Calu3 (cell line): ENCODE data around the gene PHEX. TPM values are rescaled to one million over a fixed set of nuclear protein-coding genes. Genes with fewer than 3 reads are reported as not detected.

Source experiments
- BruUV-seq: library from RNA; stranded (reverse); fragments of 400-500 nt; replicated peaks from 2 replicates; lab custom pipeline; 2021; lab: Mats Ljungman, UMichigan
- CTCF ChIA-PET: fragments of 300-600 bp; sonication (Branson Sonifier 250); formaldehyde crosslinking; loops from one replicate; lab custom pipeline; 2022; ENCODE audit warnings: antibody characterized with exemption; lab: Charles Lee
- DNase-seq: peaks from one replicate; pipeline ENCODE4 v3.0.0; 2022
- H3K27ac Mint-ChIP-seq: one replicate; pipeline ENCODE4 v1.8.0; 2022; ENCODE audit warnings: mixed read lengths; ENCODE audit not compliant: unreplicated experiment
- H3K27me3 Mint-ChIP-seq: one replicate; pipeline ENCODE4 v1.8.0; 2022; ENCODE audit warnings: mixed read lengths; ENCODE audit not compliant: unreplicated experiment
- H3K36me3 Mint-ChIP-seq: one replicate; pipeline ENCODE4 v1.8.0; 2022; ENCODE audit warnings: mild to moderate bottlenecking, moderate library complexity, mixed read lengths; ENCODE audit not compliant: insufficient read depth, unreplicated experiment
- H3K4me1 Mint-ChIP-seq: one replicate; pipeline ENCODE4 v1.8.0; 2022; ENCODE audit warnings: mild to moderate bottlenecking, low read depth, mixed read lengths; ENCODE audit not compliant: unreplicated experiment
- H3K4me3 Mint-ChIP-seq: one replicate; pipeline ENCODE4 v1.8.0; 2022; ENCODE audit warnings: mild to moderate bottlenecking, low read depth, moderate library complexity, mixed read lengths; ENCODE audit not compliant: unreplicated experiment
- H3K9me3 Mint-ChIP-seq: one replicate; pipeline ENCODE4 v1.8.0; 2022; ENCODE audit warnings: low read depth, mixed read lengths; ENCODE audit not compliant: unreplicated experiment
- CTCF ChIP-seq: fragments of 200-600 bp; IDR thresholded peaks from one replicate; pipeline ENCODE4 v1.8.0; 2022; ENCODE audit warnings: antibody characterized with exemption; ENCODE audit not compliant: unreplicated experiment
- intact Hi-C: fragments of 100-400 bp; cut with micrococcal nuclease; formaldehyde crosslinking; loops from one replicate; pipeline ENCODE4 v1.10.0; 2022; ENCODE audit not compliant: unreplicated experiment
- total RNA-seq: library from RNA; stranded (reverse); gene quantifications from 2 replicates; pipeline ENCODE4 v1.2.3, GENCODE V29; 2022

PHEX gene
- total RNA-seq, 1 experiment from 2014 or later: 0.57 TPM

GRCh38 chrX:22246620-22247019 lies 214.5 kb downstream of the PHEX start:
- CTCF ChIA-PET: no interaction called here
- Mint-ChIP-seq H3K4me3 (no peak overlapping the region), H3K27me3 (no peaks in the 10 kb centered on the region), H3K27ac (no peak overlapping the region), H3K9me3 (no peaks in the 10 kb centered on the region), H3K36me3 (no peaks in the 10 kb centered on the region), H3K4me1 (no peaks in the 10 kb centered on the region)
- DNase-seq: no peak
- BruUV-seq: no TSS peak
- no peak for TF ChIP-seq CTCF
- intact Hi-C loops: no loop called here

- Mint-ChIP-seq H3K9me3 (no peaks in the 10 kb centered on the region), H3K36me3 (no peaks in the 10 kb centered on the region), H3K4me1 (no peaks in the 10 kb centered on the region), H3K27ac (no peak overlapping the region), H3K27me3 (no peaks in the 10 kb centered on the region), H3K4me3 (no peak overlapping the region)
- TF ChIP-seq CTCF: no peak
- CTCF ChIA-PET: no interaction called here
- DNase-seq: no peak
- no TSS peak for BruUV-seq
- intact Hi-C loops: no loop called here
Measured at GRCh38 chrX:22247169-22247568, 215.0 kb downstream of the PHEX start.

GRCh38 chrX:22248401-22248800 lies 216.3 kb downstream of the PHEX start:
- no TSS peak for BruUV-seq
- DNase-seq: no peak
- no peaks in the 10 kb centered on the region for H3K36me3 Mint-ChIP-seq
- H3K9me3 Mint-ChIP-seq: no peaks in the 10 kb centered on the region
- CTCF ChIA-PET: interaction anchor here (0.6 kb wide), 1 partner anchor 511 kb away, joined by 3 read pairs; no protein-coding TSS in a partner anchor
- intact Hi-C loops: no loop called here
- no peak overlapping the region for H3K4me3 Mint-ChIP-seq
- H3K27ac Mint-ChIP-seq: no peak overlapping the region
- H3K4me1 Mint-ChIP-seq: no peaks in the 10 kb centered on the region
- no peaks in the 10 kb centered on the region for H3K27me3 Mint-ChIP-seq
- TF ChIP-seq CTCF: no peak

GRCh38 chrX:22249371-22249770 lies 217.2 kb downstream of the PHEX start:
- Mint-ChIP-seq H3K27ac (no peak overlapping the region), H3K4me3 (no peak overlapping the region), H3K4me1 (no peaks in the 10 kb centered on the region), H3K9me3 (no peaks in the 10 kb centered on the region), H3K27me3 (no peaks in the 10 kb centered on the region), H3K36me3 (no peaks in the 10 kb centered on the region)
- no peak for TF ChIP-seq CTCF
- intact Hi-C loops: no loop called here
- CTCF ChIA-PET: interaction anchor here (0.8 kb wide), 1 partner anchor 11 kb away, joined by 3 read pairs; no protein-coding TSS in a partner anchor
- DNase-seq: no peak
- BruUV-seq: no TSS peak
